ENCODE data around the gene GZMH.
A peak's percentile ranks its signal among the peaks of the same experiment; 100 is the strongest.
"Not testable (repeated sequence)": the region's sequence is repeated elsewhere in the genome, so short reads cannot be mapped to it uniquely, and the experiment has no call there.

The GZMH gene, protein sequence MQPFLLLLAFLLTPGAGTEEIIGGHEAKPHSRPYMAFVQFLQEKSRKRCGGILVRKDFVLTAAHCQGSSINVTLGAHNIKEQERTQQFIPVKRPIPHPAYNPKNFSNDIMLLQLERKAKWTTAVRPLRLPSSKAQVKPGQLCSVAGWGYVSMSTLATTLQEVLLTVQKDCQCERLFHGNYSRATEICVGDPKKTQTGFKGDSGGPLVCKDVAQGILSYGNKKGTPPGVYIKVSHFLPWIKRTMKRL

GRCh38 chr14:24609655-24610344 is at the start of gene GZMH:
Gene GZMH (minus strand): TSS chr14:24609685. CDS start chr14:24609613, 72 bp downstream.
- no peak for DNase-seq

GRCh38 chr14:24648361-24648760 is 38.9 kb upstream of the GZMH start:
- DNase-seq, result not testable (repeated sequence)

GRCh38 chr14:24639905-24640304 is 30.4 kb upstream of the GZMH start:
- no peak for DNase-seq

GRCh38 chr14:24639270-24639669 is 29.8 kb upstream of the GZMH start:
- DNase-seq, result no peak

DNA sequence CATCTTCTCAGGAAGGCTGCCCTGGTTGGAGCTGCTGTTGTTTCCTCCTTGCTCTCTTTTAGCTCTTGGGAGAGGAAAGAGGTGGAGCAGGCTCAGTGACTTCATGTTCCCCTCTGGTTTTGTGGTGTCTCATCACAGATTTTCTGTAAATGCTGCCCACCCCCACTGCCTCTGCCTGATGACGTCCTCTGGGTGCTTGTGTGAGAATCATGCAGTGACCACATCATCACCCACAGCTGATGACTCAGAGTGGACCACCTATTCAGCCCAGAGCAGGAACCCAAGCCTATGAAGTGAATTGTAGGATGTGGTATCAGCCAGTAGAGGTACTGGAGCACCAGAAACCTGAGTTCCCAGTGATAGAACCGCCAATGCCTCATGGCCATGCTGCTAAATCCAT is 24.7 kb upstream of the GZMH start, which contains the start of gene GZMB:
Gene GZMB, minus strand, starts transcription at position 33 of the 400 bp plus-strand sequence. Its CDS starts 30 bp downstream, at position 3.
- DNase-seq, result no peak

DNA sequence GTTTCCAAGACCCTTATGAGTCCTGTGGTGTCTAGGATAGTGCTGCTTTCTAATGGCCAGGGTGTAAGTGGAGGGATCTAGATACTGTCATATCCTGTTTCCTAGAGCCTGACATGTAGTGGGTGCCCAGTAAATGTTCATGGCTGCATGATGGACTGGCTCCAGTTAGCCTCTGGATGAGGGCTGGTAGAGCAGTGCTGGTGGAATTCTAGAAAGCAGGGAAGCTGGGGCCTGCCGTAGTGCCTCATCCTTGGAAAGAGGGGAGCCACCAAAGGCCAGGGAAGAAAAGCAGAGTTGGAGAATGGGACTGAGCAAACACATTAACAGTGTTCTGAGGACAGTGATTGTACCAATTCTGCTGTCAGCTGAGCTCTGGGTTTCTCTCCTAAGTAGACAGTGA is 23.9 kb upstream of the GZMH start:
- DNase-seq, result no peak

- DNase-seq, result no peak
These were observed 23.3 kb upstream of the GZMH start for GRCh38 chr14:24632761-24633160.

- DNase-seq, result no peak
These were observed 22.9 kb upstream of the GZMH start for GRCh38 chr14:24632336-24632735.

GRCh38 chr14:24631749-24632335 is 22.4 kb upstream of the GZMH start:
- DNase-seq, result no peak

DNA sequence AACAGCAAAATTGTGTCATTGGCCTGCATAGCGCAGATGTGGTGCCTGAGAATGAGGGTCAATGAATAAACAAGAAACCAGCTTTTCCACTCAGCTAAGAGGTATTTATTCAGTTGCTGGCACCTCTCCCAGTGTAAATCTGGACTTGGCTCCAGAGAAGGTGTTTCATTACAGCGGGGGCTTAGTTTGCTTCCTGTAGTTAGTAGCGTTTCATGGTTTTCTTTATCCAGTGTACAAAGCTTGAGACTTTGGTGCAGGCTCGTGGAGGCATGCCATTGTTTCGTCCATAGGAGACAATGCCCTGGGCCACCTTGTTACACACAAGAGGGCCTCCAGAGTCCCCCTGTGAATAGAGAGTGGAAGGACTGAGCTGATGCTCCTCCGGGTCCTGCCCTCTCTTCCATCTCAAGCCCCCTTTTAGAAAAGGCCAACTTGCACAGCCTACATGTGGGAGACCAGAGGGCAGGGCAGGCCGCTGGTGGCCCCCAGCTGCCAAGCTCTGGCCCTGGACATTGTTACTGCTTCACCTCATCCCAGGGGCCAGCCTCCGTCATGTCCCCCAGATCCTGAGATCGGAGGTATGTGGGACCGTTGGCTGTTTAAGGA is 21.5 kb upstream of the GZMH start:
- DNase-seq, result peak; percentile 59

DNA sequence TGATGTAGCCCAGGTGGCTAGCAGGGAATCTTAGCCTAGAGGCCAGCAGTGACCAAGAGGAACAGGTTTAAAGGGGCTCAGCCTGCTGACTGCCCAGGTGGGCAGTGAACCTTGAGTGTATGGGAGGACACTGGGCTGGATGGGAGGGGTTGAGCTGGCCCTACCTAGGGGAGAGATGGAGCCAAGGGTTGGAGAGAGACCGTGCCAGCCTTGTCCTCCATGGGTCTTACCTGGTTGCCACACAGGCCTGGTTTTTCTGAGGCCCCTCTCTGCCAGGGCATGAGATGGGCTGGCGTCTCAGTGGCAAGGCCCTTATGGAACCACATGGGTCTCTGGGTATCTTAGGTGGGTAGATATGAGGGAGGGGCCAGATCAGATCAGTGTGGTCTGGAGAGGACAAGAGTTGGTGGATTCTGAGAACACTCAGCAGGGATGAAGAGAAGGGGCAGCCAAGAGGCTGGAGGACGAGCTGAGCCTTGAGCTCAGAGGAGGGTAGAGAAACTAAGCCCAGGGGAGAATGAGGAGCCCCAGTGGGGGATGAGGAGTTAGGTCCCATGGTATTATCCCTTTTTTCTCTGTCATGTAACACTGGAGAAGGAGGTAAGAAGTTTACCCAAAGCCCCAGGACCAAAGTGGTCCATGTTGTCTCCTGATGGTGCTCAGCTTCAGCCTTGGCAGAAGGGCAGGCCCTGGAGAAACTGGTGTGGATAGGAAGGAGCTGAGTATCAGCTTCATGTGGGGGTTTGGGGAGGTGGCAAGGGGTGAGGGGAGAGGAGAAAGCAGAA is 20.8 kb upstream of the GZMH start:
- no peak for DNase-seq

DNA sequence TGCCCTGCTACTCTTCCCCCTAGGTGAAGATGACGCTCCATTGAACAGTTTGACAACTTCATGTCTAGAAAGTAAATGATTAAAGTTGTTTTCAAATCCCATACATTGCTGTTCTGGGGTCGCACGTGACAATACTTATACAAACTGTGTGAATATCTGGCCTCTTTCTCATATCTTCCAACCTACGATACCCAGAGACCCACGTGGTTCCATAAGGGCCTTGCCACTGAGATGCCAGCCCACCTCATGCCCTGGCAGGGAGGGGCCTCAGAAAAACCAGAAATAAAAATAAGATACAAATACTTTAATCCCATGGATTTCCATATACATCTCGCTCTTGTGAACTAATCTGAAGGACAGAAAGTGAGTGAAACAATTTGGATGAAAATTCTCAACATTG is 20.0 kb upstream of the GZMH start:
- DNase-seq, result no peak

- DNase-seq, result no peak
These were observed 4.3 kb upstream of the GZMH start for GRCh38 chr14:24613747-24614146.

DNA sequence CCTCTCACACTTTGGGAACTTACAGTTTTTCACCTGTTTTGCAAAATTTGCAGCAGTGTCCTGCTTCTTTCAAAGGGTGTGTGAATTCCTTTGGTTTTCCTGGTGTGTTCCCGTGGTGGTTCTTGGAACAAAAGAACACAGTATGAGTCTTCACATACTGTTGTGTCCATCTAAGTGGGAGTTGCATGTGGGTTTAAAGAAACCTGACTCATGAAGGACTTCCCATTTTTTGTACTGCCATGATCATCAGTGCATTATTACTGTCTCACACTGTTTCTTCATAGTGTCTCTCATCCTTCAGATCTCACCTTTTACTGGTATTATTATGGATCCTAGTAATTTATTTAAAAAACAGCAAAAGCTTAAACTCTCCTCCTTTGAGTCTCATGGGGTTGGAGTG is 3.8 kb upstream of the GZMH start:
- no peak for DNase-seq

- DNase-seq, result no peak
These were observed 2.7 kb upstream of the GZMH start for GRCh38 chr14:24612196-24612595.

- no peak for DNase-seq
These were observed 1.6 kb downstream of the GZMH start for GRCh38 chr14:24607635-24608514.

GRCh38 chr14:24607081-24607480 is 2.4 kb downstream of the GZMH start:
- no peak for DNase-seq

- no peak for DNase-seq
These were observed 3.2 kb downstream of the GZMH start for GRCh38 chr14:24606297-24606696.

GRCh38 chr14:24605435-24606190 is 3.9 kb downstream of the GZMH start:
- no peak for DNase-seq

DNA sequence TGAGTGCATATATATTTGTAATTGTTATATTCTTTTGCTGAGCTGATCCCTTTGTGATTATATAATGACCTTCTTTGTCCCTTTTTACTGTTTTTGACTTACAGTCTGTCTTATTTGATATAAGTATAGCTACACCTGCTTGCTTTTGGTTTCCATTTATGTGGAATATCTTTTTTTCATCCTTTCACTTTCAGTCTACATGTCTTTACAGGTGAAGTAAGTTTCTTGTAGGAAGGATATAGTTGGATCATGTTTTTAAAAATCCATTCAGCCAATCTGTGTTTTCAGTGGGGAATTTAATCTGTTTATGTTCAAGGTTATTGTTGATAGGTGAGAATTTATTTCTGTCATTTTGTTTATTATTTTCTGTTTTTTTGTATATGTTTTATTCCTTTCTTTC is 12.1 kb downstream of the GZMH start:
- no peak for DNase-seq

Measured in right hindlimb (tissue), 1 donor.